Pancreas (tissue), 10 donors: ENCODE results near the gene STX18. TPM values are rescaled to one million over a fixed set of nuclear protein-coding genes. Genes with fewer than 3 reads are reported as not detected.

Experiments used
- ATAC-seq, 4 donors: fragments of 200-7000 bp; cut with Tn5 transposase; one replicate each; pipeline versions ENCODE4 v1.8.0 to v1.9.1; 2020; ENCODE audit warnings: mild to moderate bottlenecking in 4 of 4, moderate library complexity in 4 of 4
- DNase-seq, 6 donors: peaks; one replicate each; pipeline ENCODE4 v3.0.0-alpha.2; 2020
- FAIRE-seq: peaks from 2 replicates; lab custom pipeline; 2012; peaks lifted over from hg19 to GRCh38; lab: Jason Lieb, UNC
- H3K27ac ChIP-seq, 4 donors: fragments of 200-600 bp; sonication (generic); 1 replicate in 3 of 4; 2 replicates in 1 of 4; pipeline versions ENCODE4 v1.5.0 to v1.8.0; 2020
- H3K27me3 ChIP-seq, 4 donors: fragments of 200-600 bp; one replicate each; pipeline ENCODE4 v1.8.0; 2021
- H3K36me3 ChIP-seq, 3 donors: fragments of 200-600 bp; sonication (generic) in 1 of 3; one replicate each; pipeline versions ENCODE4 v1.5.0 to v1.8.0; 2020 to 2021
- H3K4me1 ChIP-seq, 3 donors: fragments of 200-600 bp; one replicate each; pipeline ENCODE4 v1.8.0; 2021
- H3K4me3 ChIP-seq, 4 donors: fragments of 200-600 bp; sonication (generic) in 2 of 4; one replicate each; pipeline versions ENCODE4 v1.5.0 to v1.8.0; 2020 to 2021
- H3K9me3 ChIP-seq, 4 donors: fragments of 200-600 bp; one replicate each; pipeline ENCODE4 v1.8.0; 2021
- CTCF ChIP-seq, 4 donors: fragments of 200-600 bp; sonication (generic) in 3 of 4; IDR thresholded peaks; one replicate each; pipeline versions ENCODE4 v1.5.0 to v1.8.0; 2021; ENCODE audit warnings: antibody characterized with exemption in 4 of 4
- WGBS, 2 donors: extraction: QIAGEN DNeasy Blood & Tissue Kit; methylation state at CpG; one replicate each; pipeline ENCODE4 v1.1.7; 2013; 5-methylcytosine and 5-hydroxymethylcytosine counted together
- intact Hi-C, 3 donors: fragments of 100-400 bp; cut with DNase I; formaldehyde crosslinking; loops; one replicate each; pipeline versions ENCODE4 v1.11.1 to v1.14.2; 2022
- polyA plus RNA-seq, 2 donors: library from polyadenylated mRNA; stranded (reverse); fragments of 200-250 nt; gene quantifications; one replicate each; pipeline ENCODE4 v1.2.3, GENCODE V29; 2013
- total RNA-seq, 6 donors: library from RNA; stranded (reverse); fragmentation: NEBNext Ultra II Directional in 4 of 6; extraction: Animal tissue kit (Norgen Biotek cat#: 25700) in 4 of 6; gene quantifications; one replicate each; pipeline versions ENCODE4 v1.2.1 to v1.2.4, GENCODE V29; 2021 to 2023
- donor health status: healthy with polysubstance abuse.
- donor health status: DM: no; HTN: no; CAD: no; lungs with moderate emphysema.
- donor health status: DM: no; HTN: no; CAD: no.
- donor health status: control.
- donor health status: control.
- donor health status: Bipolar disorder and iron deficiency.
- donor health status: DM: yes; HTN: yes; CAD: no.
- donor health status: DM: no; HTN: no; CAD: no.
- donor health status: DM: no; HTN: no; CAD: no.
- donor health status: DM: yes; HTN: yes; CAD: no.

STX18 gene
- total and polyA plus RNA-seq, 8 donors = 13.6 to 35.9 (median 19.0) TPM

GRCh38 chr4:4386296-4386735 lies 155.5 kb downstream of the STX18 start:
- no peak for DNase-seq
- no peak for FAIRE-seq
- Histone ChIP-seq H3K27ac (no peak overlapping the region), H3K4me1 (peaks cover 0 to 4% (median 0%) of the 10 kb centered on the region in 3 donors), H3K9me3 (no peaks in the 10 kb centered on the region), H3K27me3 (peaks cover 0 to 34% (median 5%) of the 10 kb centered on the region in 4 donors), H3K4me3 (peak overlapping the region in 2 of 4 donors; percentile 24 to 43), H3K36me3 (no peaks in the 10 kb centered on the region)
- no peak for TF ChIP-seq CTCF (IDR thresholded peaks at IDR 0.05)
- 0 to 2% methylated on average over 26 to 36 of the region's 36 CpGs for WGBS, 2 donors
- ATAC-seq = peak in 3 of 4 donors; percentile 44 to 54 (median 49)
- intact Hi-C loops = no loop called here

GRCh38 chr4:4385729-4386295 lies 156.0 kb downstream of the STX18 start:
- no peak overlapping the region for H3K27ac ChIP-seq
- H3K27me3 ChIP-seq = peaks cover 0 to 34% (median 5%) of the 10 kb centered on the region in 4 donors
- peak overlapping the region in 1 of 4 donors; percentile 43 for H3K4me3 ChIP-seq
- no peaks in the 10 kb centered on the region for H3K9me3 ChIP-seq
- DNase-seq (peak in 1 of 6 donors; percentile 49), FAIRE-seq (no peak), ATAC-seq (no peak)
- no peak for TF ChIP-seq CTCF (IDR thresholded peaks at IDR 0.05)
- intact Hi-C loops = no loop called here
- H3K36me3 ChIP-seq = no peaks in the 10 kb centered on the region
- 2 to 3% methylated on average over 35 to 38 of the region's 38 CpGs for WGBS, 2 donors
- peaks cover 0 to 4% (median 0%) of the 10 kb centered on the region in 3 donors for H3K4me1 ChIP-seq

- H3K27me3 ChIP-seq = peaks cover 0 to 34% (median 5%) of the 10 kb centered on the region in 4 donors
- DNase-seq (peak in 1 of 6 donors; percentile 41), ATAC-seq (no peak), FAIRE-seq (no peak)
- H3K4me1 ChIP-seq = peaks cover 0 to 4% (median 0%) of the 10 kb centered on the region in 3 donors
- H3K27ac ChIP-seq = no peak overlapping the region
- TF ChIP-seq CTCF (IDR thresholded peaks at IDR 0.05) = no peak
- H3K36me3 ChIP-seq = no peaks in the 10 kb centered on the region
- intact Hi-C loops = no loop called here
- no peak overlapping the region for H3K4me3 ChIP-seq
- 34 to 37% methylated on average over 5 of the region's 5 CpGs for WGBS, 2 donors
- no peaks in the 10 kb centered on the region for H3K9me3 ChIP-seq
These were observed 157.0 kb downstream of the STX18 start for GRCh38 chr4:4384837-4385236.

GRCh38 chr4:4383085-4383484 lies 158.8 kb downstream of the STX18 start:
- H3K4me3 ChIP-seq = no peak overlapping the region
- no peaks in the 10 kb centered on the region for H3K9me3 ChIP-seq
- H3K36me3 ChIP-seq = no peaks in the 10 kb centered on the region
- H3K4me1 ChIP-seq = peaks cover 0 to 4% (median 0%) of the 10 kb centered on the region in 3 donors
- 51% methylated on average over 3 of the region's 3 CpGs for WGBS, 2 donors
- no peak for TF ChIP-seq CTCF (IDR thresholded peaks at IDR 0.05)
- FAIRE-seq (no peak), ATAC-seq (no peak), DNase-seq (no peak)
- H3K27ac ChIP-seq = no peak overlapping the region
- H3K27me3 ChIP-seq = peaks cover 0 to 32% (median 5%) of the 10 kb centered on the region in 4 donors
- intact Hi-C loops = no loop called here

- no peak for TF ChIP-seq CTCF (IDR thresholded peaks at IDR 0.05)
- Histone ChIP-seq H3K9me3 (no peaks in the 10 kb centered on the region), H3K4me3 (no peak overlapping the region), H3K36me3 (no peaks in the 10 kb centered on the region), H3K4me1 (no peaks in the 10 kb centered on the region), H3K27ac (no peak overlapping the region), H3K27me3 (peaks cover 0 to 5% (median 0%) of the 10 kb centered on the region in 4 donors)
- 38 to 58% methylated on average over 6 of the region's 6 CpGs for WGBS, 2 donors
- DNase-seq = no peak
- FAIRE-seq = no peak
- intact Hi-C loops = no loop called here
- ATAC-seq = no peak
These were observed 162.2 kb downstream of the STX18 start for GRCh38 chr4:4379540-4380087.
